ENCODE results near the gene SLC7A10.

- TF ChIP-seq CTCF (conservative IDR thresholded peaks at IDR 0.05 in 1 of 2, IDR thresholded peaks at IDR 0.05 in 1 of 2; ENCODE audit: low read depth in 1 of 2, low read length in 2 of 2) = no peak
- no peak for TF ChIP-seq EZH2 (IDR thresholded peaks at IDR 0.05; ENCODE audit: low read length, missing control alignments)
Observed at GRCh38 chr19:33259539-33259938, 33.9 kb upstream of the SLC7A10 start.

Data from fibroblast of lung (primary cell).